ENCODE measurements around the gene DIP2A. TPM values are rescaled to one million over a fixed set of nuclear protein-coding genes. Genes with fewer than 3 reads are reported as not detected.
A peak's percentile ranks its signal among the peaks of the same experiment; 100 is the strongest.

DIP2A gene
- total and polyA plus RNA-seq, 2 experiments from 2014 or later = 18.5 to 36.3 TPM

GRCh38 chr21:46425571-46425970 is 33.1 kb upstream of the DIP2A start:
- no peaks in the 10 kb centered on the region for H4K20me1 ChIP-seq (replicated peaks; ENCODE audit: insufficient read depth)
- TF ChIP-seq STAT1 (IDR thresholded peaks at IDR 0.05; ENCODE audit: unreplicated experiment) (no peak), ZNF331 (CRISPR knock-in tag; IDR thresholded peaks at IDR 0.05; ENCODE audit: low read depth) (no peak), EZH2phosphoT487 (IDR thresholded peaks at IDR 0.05; ENCODE audit: unreplicated experiment) (no peak), CREB1 (CRISPR knock-in tag; IDR thresholded peaks at IDR 0.05; ENCODE audit: low read depth) (no peak), CTCF (conservative IDR thresholded peaks at IDR 0.05; ENCODE audit: low read depth in 2 of 2) (0 out of 4 replicates have a peak, but pooled peaks of 1 of the 2 experiments have one; percentile 1), JUNB (IDR thresholded peaks at IDR 0.05; ENCODE audit: unreplicated experiment) (no peak)
- 0 out of 2 replicates have a peak, but pooled peaks cover 6% of the 10 kb centered on the region for H3F3A ChIP-seq (replicated peaks; ENCODE audit: low read depth)
- no peak overlapping the region for H3K4me2 ChIP-seq
- no peak overlapping the region for H3K4me3 ChIP-seq
- peaks cover 6% of the 10 kb centered on the region for H3K36me3 ChIP-seq (ENCODE audit: insufficient read depth)
- Mint-ChIP-seq H3K27ac (peak overlapping the region; percentile 26; the same call in 1 of the 2 replicates), H3K4me1 (peaks cover 24% of the 10 kb centered on the region), H3K9me3 (no peaks in the 10 kb centered on the region), H3K27me3 (ENCODE audit: insufficient read depth, low read depth, poor library complexity) (peaks cover 6% of the 10 kb centered on the region), H3K4me3 (no peak overlapping the region), H3K36me3 (ENCODE audit: low read depth) (peaks cover 51% of the 10 kb centered on the region)
- H3K27me3 ChIP-seq (ENCODE audit: insufficient read depth) = no peaks in the 10 kb centered on the region
- no peaks in the 10 kb centered on the region for H3K9me2 ChIP-seq (ENCODE audit: insufficient read depth)
- DNase-seq (ENCODE audit: low spot score) (no peak), ATAC-seq (no peak)
- no peak overlapping the region for H3K27ac ChIP-seq (ENCODE audit: low read depth)
- H3K79me2 ChIP-seq (replicated peaks; ENCODE audit: insufficient read depth) = no peaks in the 10 kb centered on the region
- no peak overlapping the region for H2AFZ ChIP-seq
- H3K4me1 ChIP-seq (ENCODE audit: insufficient read depth) = peaks cover 13% of the 10 kb centered on the region

GRCh38 chr21:46426313-46427046 is 32.2 kb upstream of the DIP2A start:
- no peak for DNase-seq (ENCODE audit: low spot score)
- Mint-ChIP-seq H3K9me3 (no peaks in the 10 kb centered on the region), H3K36me3 (ENCODE audit: low read depth) (peaks cover 53% of the 10 kb centered on the region), H3K27me3 (ENCODE audit: insufficient read depth, low read depth, poor library complexity) (peaks cover 3% of the 10 kb centered on the region), H3K27ac (no peak overlapping the region), H3K4me3 (no peak overlapping the region), H3K4me1 (peaks cover 18% of the 10 kb centered on the region)
- no peak overlapping the region for H2AFZ ChIP-seq
- no peak overlapping the region for H3K27ac ChIP-seq (ENCODE audit: low read depth)
- 0 out of 2 replicates have a peak, but pooled peaks cover 6% of the 10 kb centered on the region for H3F3A ChIP-seq (replicated peaks; ENCODE audit: low read depth)
- no peak overlapping the region for H3K4me3 ChIP-seq
- no peaks in the 10 kb centered on the region for H3K27me3 ChIP-seq (ENCODE audit: insufficient read depth)
- H3K79me2 ChIP-seq (replicated peaks; ENCODE audit: insufficient read depth) = no peaks in the 10 kb centered on the region
- H3K9me2 ChIP-seq (ENCODE audit: insufficient read depth) = no peaks in the 10 kb centered on the region
- H4K20me1 ChIP-seq (replicated peaks; ENCODE audit: insufficient read depth) = no peaks in the 10 kb centered on the region
- H3K4me2 ChIP-seq = no peak overlapping the region
- H3K4me1 ChIP-seq (ENCODE audit: insufficient read depth) = peaks cover 13% of the 10 kb centered on the region
- H3K36me3 ChIP-seq (ENCODE audit: insufficient read depth) = peaks cover 6% of the 10 kb centered on the region
- ATAC-seq = no peak
- TF ChIP-seq STAT1 (IDR thresholded peaks at IDR 0.05; ENCODE audit: unreplicated experiment) (no peak), REST (IDR thresholded peaks at IDR 0.05; ENCODE audit: unreplicated experiment) (no peak), CREB1 (CRISPR knock-in tag; IDR thresholded peaks at IDR 0.05; ENCODE audit: low read depth) (no peak), CTCF (conservative IDR thresholded peaks at IDR 0.05; ENCODE audit: low read depth in 2 of 2) (no peak), EZH2 (IDR thresholded peaks at IDR 0.05; ENCODE audit: low read depth, unreplicated experiment) (no peak), ZNF114 (CRISPR knock-in tag; IDR thresholded peaks at IDR 0.05) (no peak), EZH2phosphoT487 (IDR thresholded peaks at IDR 0.05; ENCODE audit: unreplicated experiment) (no peak), ZNF331 (CRISPR knock-in tag; IDR thresholded peaks at IDR 0.05; ENCODE audit: low read depth) (no peak), POLR2AphosphoS5 (IDR thresholded peaks at IDR 0.05; ENCODE audit: low read depth) (no peak), JUNB (IDR thresholded peaks at IDR 0.05; ENCODE audit: unreplicated experiment) (no peak), NANOG (IDR thresholded peaks at IDR 0.05; ENCODE audit: borderline replicate concordance) (no peak)

All from GM23338 (cell line).